HG02943 (cell line): Measurements from ENCODE around the gene L3MBTL4.

Experiments used
- ATAC-seq: cut with Tn5 transposase; IDR thresholded peaks from one replicate; pipeline ENCODE4 v1.9.1; 2021; ENCODE audit warnings: mild to moderate bottlenecking, low read depth, moderate library complexity; ENCODE audit not compliant: unreplicated experiment

L3MBTL4 gene

DNA sequence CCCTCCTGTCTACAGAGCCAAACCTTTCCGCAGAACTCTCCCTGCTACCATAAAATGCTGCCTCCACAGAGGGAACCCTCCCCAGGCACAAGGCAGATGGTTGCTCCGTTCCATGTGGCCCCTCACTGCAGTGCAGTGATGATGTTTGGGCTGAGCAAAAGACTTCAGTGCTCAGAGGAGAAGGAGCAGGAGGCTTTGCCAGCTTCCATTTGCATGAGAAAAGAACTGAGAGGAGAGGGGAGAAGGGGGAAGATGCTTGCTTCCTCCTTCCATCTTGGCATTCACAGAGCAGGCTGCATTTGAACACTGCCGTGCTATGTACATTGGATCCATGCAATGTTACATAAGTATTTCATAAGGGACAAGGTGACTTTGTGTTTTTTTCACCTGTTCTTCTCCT is 472.8 kb downstream of the L3MBTL4 start:
- no peak for ATAC-seq

DNA sequence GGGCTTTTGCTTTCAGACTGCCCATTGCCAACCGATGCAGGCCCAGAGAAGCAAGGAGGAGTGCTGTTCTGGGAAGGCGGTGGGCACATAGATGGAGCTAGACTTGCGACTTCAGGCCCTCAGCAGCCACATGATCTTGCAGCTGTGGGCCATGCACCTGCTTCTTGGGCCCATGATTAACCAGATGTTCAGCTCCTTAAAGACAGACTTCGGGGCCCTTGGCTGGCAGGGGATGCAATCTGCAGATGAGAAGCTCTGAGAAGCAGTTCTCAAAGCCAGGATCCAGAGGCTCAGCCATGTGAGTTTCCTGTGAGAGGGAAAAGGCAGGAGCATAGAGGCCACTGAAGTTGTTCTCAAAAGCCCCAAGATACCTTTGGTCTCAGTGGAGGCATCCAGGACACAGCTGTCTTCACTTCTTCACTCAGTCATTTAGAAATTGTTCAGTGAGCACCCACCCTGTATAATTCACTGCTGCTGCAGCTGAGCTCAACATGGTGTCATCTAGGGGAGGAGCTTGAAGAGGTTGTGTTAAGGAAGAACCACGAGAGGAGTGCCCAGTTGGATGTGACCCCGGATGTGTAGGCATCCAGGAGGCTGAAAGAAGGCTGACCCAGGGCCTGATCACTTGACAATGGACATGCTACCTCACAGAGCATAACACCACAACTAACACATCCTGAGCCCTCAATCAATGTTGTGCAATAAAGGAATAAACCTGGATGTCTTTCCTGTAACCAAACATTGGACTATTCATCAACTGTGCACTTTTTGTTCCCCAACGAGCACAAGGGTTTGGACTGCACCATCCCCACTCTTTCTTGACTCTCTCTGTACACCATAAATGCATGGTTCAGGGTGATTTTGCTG is 474.7 kb downstream of the L3MBTL4 start:
- no peak for ATAC-seq

DNA sequence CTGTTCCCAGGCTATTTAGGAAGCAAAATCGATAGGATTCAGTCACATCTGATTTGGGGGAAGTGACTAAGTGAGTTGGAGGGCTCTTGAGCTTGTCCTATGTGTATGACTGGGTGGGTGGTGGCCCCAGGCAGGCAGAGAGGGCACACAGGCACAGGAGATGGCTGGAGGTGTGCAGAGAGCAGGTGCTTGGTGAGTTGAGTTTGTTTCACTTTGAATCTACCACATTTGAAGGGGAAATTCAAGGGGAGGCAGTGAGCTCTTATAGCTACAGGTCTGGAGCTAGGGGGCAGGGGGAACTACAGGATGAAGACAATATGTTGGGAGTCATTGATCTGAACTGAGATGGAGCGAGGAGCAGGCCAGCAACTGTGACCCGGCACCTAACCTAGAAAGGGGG is 476.9 kb downstream of the L3MBTL4 start:
- ATAC-seq, result no peak

DNA sequence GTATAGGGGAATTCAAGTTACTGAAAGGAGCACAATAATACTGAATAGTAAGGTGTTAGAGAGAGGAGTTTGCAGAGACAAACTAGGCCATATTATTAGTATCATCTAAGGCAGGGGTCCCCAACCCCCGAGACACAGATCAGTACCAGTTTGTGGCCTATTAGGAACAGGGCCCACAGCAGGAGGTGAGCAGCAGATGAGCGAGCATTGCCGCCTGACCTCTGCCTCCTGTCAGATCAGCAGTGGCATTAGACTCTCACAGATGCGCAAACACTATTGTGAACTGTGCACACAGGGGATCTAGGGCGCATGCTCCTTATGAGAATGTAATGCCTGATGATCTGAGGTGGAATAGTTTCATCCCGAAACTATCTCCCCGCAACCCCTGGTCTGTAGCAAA is 477.6 kb downstream of the L3MBTL4 start:
- no peak for ATAC-seq

DNA sequence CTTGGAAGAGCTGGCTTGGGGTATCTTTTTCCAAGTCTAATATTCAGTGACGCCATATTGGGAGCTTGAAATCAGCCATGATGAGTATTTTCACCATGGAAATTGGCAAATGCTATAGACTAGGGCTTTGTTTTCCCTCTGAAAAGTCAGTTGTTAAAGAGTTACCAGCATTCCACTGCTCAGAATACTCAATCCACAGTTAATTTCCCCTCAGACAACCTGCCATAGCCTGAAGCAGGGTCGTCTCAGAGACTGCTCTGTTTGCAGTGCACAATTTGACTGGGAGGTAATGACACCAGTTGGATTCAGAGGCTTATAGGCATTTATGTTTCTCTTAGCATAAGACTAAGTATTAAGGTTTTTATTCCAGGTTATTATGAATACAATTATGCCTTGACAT is 483.9 kb downstream of the L3MBTL4 start:
- ATAC-seq, result no peak

DNA sequence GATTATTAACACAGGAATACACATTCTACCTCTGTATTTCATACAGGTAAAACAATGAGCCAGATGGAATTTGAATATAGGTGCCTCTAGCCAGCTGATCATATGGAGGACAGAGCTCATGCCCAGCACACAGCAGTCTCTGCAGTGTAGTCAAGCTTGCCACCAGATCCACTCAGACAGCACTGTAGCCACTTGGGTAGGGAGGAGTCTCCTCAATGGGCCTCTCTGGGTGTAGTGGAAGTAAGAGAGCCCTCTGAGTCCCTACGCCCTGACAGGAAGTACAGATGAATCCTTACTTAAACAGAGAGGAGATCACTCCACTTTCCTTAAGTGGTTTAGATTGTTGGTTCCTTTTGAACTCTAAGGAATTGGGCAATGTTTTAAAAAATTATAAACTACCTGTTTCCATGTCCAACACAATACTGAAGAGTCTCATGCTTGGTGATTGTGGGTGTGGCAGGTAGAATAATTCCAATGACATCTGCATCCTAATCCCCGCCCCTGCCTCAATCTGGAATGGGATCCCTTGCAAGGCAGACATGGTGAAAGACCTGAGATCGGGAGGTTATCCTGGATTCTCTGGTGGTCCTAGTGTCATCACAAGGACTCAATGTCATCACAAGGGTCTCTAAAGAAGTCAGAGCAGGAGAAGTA is 496.4 kb downstream of the L3MBTL4 start:
- no peak for ATAC-seq

DNA sequence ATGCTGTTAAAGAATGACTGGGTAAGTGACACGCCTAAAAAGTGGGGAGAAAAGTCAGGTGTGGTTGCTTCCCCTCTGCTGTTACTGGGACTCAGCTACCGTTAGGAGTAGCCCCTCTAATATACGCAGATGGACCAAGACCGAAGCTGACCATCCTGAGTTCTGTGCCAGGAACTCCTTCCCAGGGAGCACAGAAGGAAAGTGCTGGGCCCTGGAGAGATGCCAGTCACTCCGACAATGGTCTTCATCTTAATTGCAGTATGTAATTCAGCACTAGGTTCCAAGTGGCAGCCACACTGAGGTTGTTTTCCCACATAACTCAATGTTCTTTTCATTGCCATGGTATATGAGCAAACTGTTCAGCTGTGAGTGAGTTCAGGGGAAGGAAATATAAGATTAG is 499.8 kb downstream of the L3MBTL4 start:
- ATAC-seq, result no peak

DNA sequence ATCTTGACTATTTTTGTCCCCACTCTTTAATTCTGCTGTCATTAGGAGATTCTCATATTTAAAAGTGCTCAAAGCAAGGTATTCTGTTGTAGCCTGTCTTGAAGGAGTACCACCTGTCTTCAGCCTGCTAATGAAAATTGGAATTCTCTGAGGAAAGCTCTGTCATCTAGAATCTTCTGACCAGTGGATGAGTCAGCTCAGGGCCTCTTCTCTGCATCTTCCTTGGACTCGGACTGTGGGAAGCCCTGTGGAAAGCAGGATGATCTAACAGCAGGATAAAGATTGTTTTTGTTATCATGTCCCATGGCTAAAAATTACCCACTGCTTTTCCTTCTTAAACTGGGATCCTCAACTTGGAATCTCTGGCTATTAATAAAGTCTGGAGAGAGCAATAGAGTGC is 500.7 kb downstream of the L3MBTL4 start:
- ATAC-seq, result no peak

DNA sequence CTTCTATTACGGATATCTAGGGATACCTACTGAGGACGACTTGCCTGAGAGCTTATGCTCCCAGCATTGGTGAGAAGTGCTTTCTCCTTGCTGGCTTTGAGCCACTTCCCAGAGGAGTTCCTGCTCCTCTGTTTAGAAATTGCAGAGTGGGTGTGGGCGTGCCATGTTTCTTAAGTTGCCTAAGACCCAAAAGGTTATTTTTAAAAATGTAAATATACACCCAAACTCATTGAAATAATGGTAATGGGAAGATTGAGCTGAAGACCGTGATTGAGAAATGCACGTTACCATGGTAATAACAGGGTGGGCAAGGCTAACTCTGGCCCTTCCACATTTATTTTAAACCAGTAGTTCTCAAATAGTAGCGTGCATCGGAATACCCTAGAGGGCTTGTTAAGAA is 502.1 kb downstream of the L3MBTL4 start:
- ATAC-seq, result no peak

DNA sequence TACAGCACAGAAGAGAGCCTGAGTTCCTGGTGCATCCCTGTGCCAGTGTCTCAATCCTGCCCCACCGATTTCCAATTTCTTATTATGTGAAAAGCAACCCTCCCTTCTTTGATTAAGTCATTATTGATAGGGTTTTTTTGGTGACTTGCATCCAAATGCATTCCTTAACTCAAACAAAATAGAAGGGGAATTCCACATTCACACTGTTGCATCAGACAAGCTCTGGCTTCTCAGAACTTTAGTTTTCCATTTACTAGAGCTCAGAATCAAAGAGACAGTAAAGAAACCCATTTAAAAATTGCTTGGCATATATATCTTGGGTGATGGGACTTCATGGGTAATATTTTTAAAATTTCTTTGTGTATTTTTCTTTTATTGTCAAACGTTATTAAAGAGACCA is 505.6 kb downstream of the L3MBTL4 start:
- ATAC-seq, result no peak
